ENCODE results near the gene ABCB8. TPM values are rescaled to one million over a fixed set of nuclear protein-coding genes. Genes with fewer than 3 reads are reported as not detected.

ABCB8 gene
- total and polyA plus RNA-seq, 2 donors (not counting 3 experiments of a cell fraction or from before 2014, with no cell fraction given), result 38.0 to 46.3 TPM

GRCh38 chr7:151043959-151044358 lies 15.7 kb downstream of the ABCB8 start:
- Histone ChIP-seq H3K36me3 (ENCODE audit: control insufficient read depth in 2 of 2, extremely low read depth in 1 of 2, insufficient read depth in 2 of 2, low read length in 2 of 2) (no peaks in the 10 kb centered on the region), H3K27me3 (ENCODE audit: control insufficient read depth in 2 of 2, insufficient read depth in 2 of 2, low read length in 2 of 2) (no peaks in the 10 kb centered on the region), H3K4me1 (ENCODE audit: control insufficient read depth, extremely low read depth, insufficient read depth, low read length) (peaks cover 13% of the 10 kb centered on the region), H3K79me2 (ENCODE audit: control insufficient read depth, insufficient read depth, low read length) (no peaks in the 10 kb centered on the region), H2AFZ (ENCODE audit: low read depth, low read length) (no peak overlapping the region), H3K4me3 (replicated peaks in 1 of 3; ENCODE audit: insufficient read depth in 1 of 3, low read depth in 1 of 3, low read length in 3 of 3) (no peak overlapping the region), H3K9ac (replicated peaks; ENCODE audit: extremely low read depth, insufficient read depth, low read length) (no peak overlapping the region), H3K4me2 (ENCODE audit: insufficient read depth, low read length) (no peak overlapping the region), H3K9me3 (replicated peaks; ENCODE audit: control insufficient read depth, insufficient read depth, low read length) (no peaks in the 10 kb centered on the region), H3K27ac (ENCODE audit: insufficient read depth, low read depth, low read length) (no peak overlapping the region), H4K20me1 (replicated peaks; ENCODE audit: control insufficient read depth, extremely low read depth, insufficient read depth, low read length) (no peaks in the 10 kb centered on the region), H3K9me1 (replicated peaks; ENCODE audit: control insufficient read depth, extremely low read depth, insufficient read depth, low read length) (no peaks in the 10 kb centered on the region)
- TF ChIP-seq EZH2 (IDR thresholded peaks at IDR 0.05; ENCODE audit: borderline replicate concordance, low read depth, low read length, severe bottlenecking), result no peak
- TF ChIP-seq FOS (IDR thresholded peaks at IDR 0.05; ENCODE audit: borderline replicate concordance, insufficient read depth, low read length), result no peak
- TF ChIP-seq GATA2 (IDR thresholded peaks at IDR 0.05; ENCODE audit: insufficient read depth, insufficient read length, low read depth, low read length), result no peak
- no peak for TF ChIP-seq POLR2AphosphoS5 (IDR thresholded peaks at IDR 0.05; ENCODE audit: insufficient read depth, low read depth, low read length)
- no peak for TF ChIP-seq POLR2A (IDR thresholded peaks at IDR 0.05; ENCODE audit: low read depth, low read length)
- TF ChIP-seq MYC (IDR thresholded peaks at IDR 0.05; ENCODE audit: low read depth, low read length), result no peak
- TF ChIP-seq CTCF (IDR thresholded peaks at IDR 0.05; ENCODE audit: extremely low read depth in 1 of 2, insufficient read depth in 1 of 2, low read depth in 1 of 2, low read length in 2 of 2), result no peak
- TF ChIP-seq JUN (IDR thresholded peaks at IDR 0.05; ENCODE audit: borderline replicate concordance, insufficient read depth, insufficient read length, low read depth), result no peak
- no peak for TF ChIP-seq MAX (IDR thresholded peaks at IDR 0.05; ENCODE audit: insufficient read depth, insufficient read length)
- dilution Hi-C loops (cut with MboI; ENCODE audit: extremely low pct_ligation_motif_present, low sequenced_read_pairs) (no loop called here), intact Hi-C loops (cut with micrococcal nuclease) (no loop called here)
- BruUV-seq (replicated peaks), result no TSS peak
- FAIRE-seq (no peak), DNase-seq (ENCODE audit: low read depth, low spot score) (no peak)
- ChIA-PET POLR2A (no interaction called here), CTCF (interaction anchor here (0.8 kb wide), 1 partner anchor 26 kb away, joined by 3 read pairs; no protein-coding TSS in a partner anchor)

All from endothelial cell of umbilical vein (primary cell).